ENCODE results near the gene RNF220. TPM values are rescaled to one million over a fixed set of nuclear protein-coding genes. Genes with fewer than 3 reads are reported as not detected.

The RNF220 gene
- total and polyA plus RNA-seq, 9 of the 15 experiments (the other 6 are each of a cell fraction or from before 2014, with no cell fraction given), result 5.1 to 117 (median 66.9) TPM

GRCh38 chr1:44412601-44413000 lies 7.5 kb downstream of the RNF220 start (continued):
- no peak for TF ChIP-seq ZZZ3 (IDR thresholded peaks at IDR 0.05)
- TF ChIP-seq PCBP1 (IDR thresholded peaks at IDR 0.05; ENCODE audit: low read depth, low read length, poor library complexity, severe bottlenecking), result no peak
- no peak for TF ChIP-seq ZNF3 (CRISPR knock-in tag; IDR thresholded peaks at IDR 0.05)

GRCh38 chr1:44413740-44414139 lies 8.7 kb downstream of the RNF220 start:
- ATAC-seq, result no peak
- Histone ChIP-seq H2AFZ (ENCODE audit: low read depth, low read length) (no peak overlapping the region), H3K27ac (ENCODE audit: extremely low read depth, low read depth, low read length) (no peak overlapping the region), H3K4me2 (ENCODE audit: insufficient read depth, low read length) (no peak overlapping the region), H3K27me3 (ENCODE audit: control insufficient read depth in 2 of 2, insufficient read depth in 2 of 2, low read length in 2 of 2) (peaks cover 77 to 79% of the 10 kb centered on the region in 2 experiments), H4K20me1 (replicated peaks; ENCODE audit: control insufficient read depth, insufficient read depth, low read length) (0 out of 2 replicates have a peak, but pooled peaks cover 3% of the 10 kb centered on the region), H3K4me3 (no peak overlapping the region), H3K4me1 (replicated peaks in 1 of 2; ENCODE audit: control insufficient read depth in 2 of 2, insufficient read depth in 2 of 2, low read length in 2 of 2) (peaks cover 0 to 14% of the 10 kb centered on the region in 2 experiments; a peak in 2 of 5 replicates), H3K9ac (ENCODE audit: insufficient read depth in 1 of 2, low read depth in 2 of 2, low read length in 2 of 2) (no peak overlapping the region), H3K79me2 (ENCODE audit: control insufficient read depth, insufficient read depth, low read length) (no peaks in the 10 kb centered on the region), H3K9me1 (ENCODE audit: control insufficient read depth, insufficient read depth, low read length) (no peaks in the 10 kb centered on the region), H3K9me3 (replicated peaks; ENCODE audit: control insufficient read depth, insufficient read depth, low read depth, low read length) (no peaks in the 10 kb centered on the region), H3K36me3 (ENCODE audit: control insufficient read depth, insufficient read depth, low read length) (no peaks in the 10 kb centered on the region)
- WGBS (ENCODE audit: insufficient coverage, low coverage, missing lambda C conversion rate), result 5% methylated on average over 9 of the region's 9 CpGs
- ChIA-PET CTCF (ENCODE audit: low intra/inter-chr PET ratio) (no interaction called here), POLR2A (interaction anchor here (0.7 to 1.4 kb wide), 2 partner anchors 33 to 82 kb away, joined by 3 to 4 read pairs; no protein-coding TSS in a partner anchor)
- in situ Hi-C loops (cut with MboI) (no loop called here), intact Hi-C loops (cut with micrococcal nuclease) (no loop called here)
- FAIRE-seq, result no peak
- DNase-seq (ENCODE audit: extremely low read depth in 1 of 4, low spot score in 3 of 4), result no peak
- TF ChIP-seq TCFL5 (CRISPR knock-in tag; conservative IDR thresholded peaks at IDR 0.05) (no peak), EZH2 (IDR thresholded peaks at IDR 0.05; ENCODE audit: borderline replicate concordance, low read depth, low read length) (0 out of 2 replicates have a peak, but pooled peaks have one; percentile 21)
- no TSS peak for BruUV-seq (replicated peaks)

Measured in K562 (cell line).